GM21528 (cell line): ENCODE data around the gene GRIN2A.

Experiments
- ATAC-seq: cut with Tn5 transposase; IDR thresholded peaks from one replicate; pipeline ENCODE4 v1.9.1; 2021; ENCODE audit warnings: mild to moderate bottlenecking, moderate library complexity; ENCODE audit not compliant: unreplicated experiment, low FRiP score

The GRIN2A gene

GRCh38 chr16:10188236-10188635 lies 6.0 kb upstream of the GRIN2A start:
- ATAC-seq: no peak

GRCh38 chr16:10181196-10182162 lies 749 bp downstream of the GRIN2A start:
- peak; percentile 69 for ATAC-seq

- no peak for ATAC-seq
Observed at GRCh38 chr16:10180771-10181163, 1.5 kb downstream of the GRIN2A start.

- no peak for ATAC-seq
Observed at GRCh38 chr16:10180042-10180770, 2.0 kb downstream of the GRIN2A start.

- ATAC-seq: no peak
Observed at GRCh38 chr16:10178526-10178925, 3.7 kb downstream of the GRIN2A start.

- ATAC-seq: no peak
Observed at GRCh38 chr16:10178080-10178479, 4.1 kb downstream of the GRIN2A start.

- ATAC-seq: no peak
Observed at GRCh38 chr16:10172848-10173655, 9.2 kb downstream of the GRIN2A start.

GRCh38 chr16:10171221-10171620 lies 11.0 kb downstream of the GRIN2A start:
- no peak for ATAC-seq

GRCh38 chr16:10169904-10170410 lies 12.3 kb downstream of the GRIN2A start:
- no peak for ATAC-seq

GRCh38 chr16:10169031-10169430 lies 13.2 kb downstream of the GRIN2A start:
- no peak for ATAC-seq

- ATAC-seq: no peak
Observed at GRCh38 chr16:10168258-10168657, 14.0 kb downstream of the GRIN2A start.

- ATAC-seq: no peak
Observed at GRCh38 chr16:10165643-10166042, 16.6 kb downstream of the GRIN2A start.

- no peak for ATAC-seq
Observed at GRCh38 chr16:10162981-10163380, 19.2 kb downstream of the GRIN2A start.

GRCh38 chr16:10156099-10156498 lies 26.1 kb downstream of the GRIN2A start:
- no peak for ATAC-seq

- ATAC-seq: no peak
Observed at GRCh38 chr16:10154389-10154788, 27.8 kb downstream of the GRIN2A start.

- ATAC-seq: no peak
Observed at GRCh38 chr16:10153985-10154384, 28.2 kb downstream of the GRIN2A start.

GRCh38 chr16:10151718-10152117 lies 30.5 kb downstream of the GRIN2A start:
- no peak for ATAC-seq

GRCh38 chr16:10150906-10151305 lies 31.3 kb downstream of the GRIN2A start:
- ATAC-seq: no peak

GRCh38 chr16:10145542-10146035 lies 36.6 kb downstream of the GRIN2A start:
- no peak for ATAC-seq

- ATAC-seq: no peak
Observed at GRCh38 chr16:10141671-10142070, 40.6 kb downstream of the GRIN2A start.
